ENCODE data around the gene MDP1. TPM values are rescaled to one million over a fixed set of nuclear protein-coding genes. Genes with fewer than 3 reads are reported as not detected.
A peak's percentile ranks its signal among the peaks of the same experiment; 100 is the strongest.

MDP1 gene
- total and polyA plus RNA-seq, 10 of the 15 experiments (the other 5 are each of a cell fraction or from before 2014, with no cell fraction given) = 10.4 to 45.8 (median 23.5) TPM

- TF ChIP-seq REST (IDR thresholded peaks at IDR 0.05; ENCODE audit: low read depth, low read length) = 0 out of 2 replicates have a peak, but pooled peaks have one; percentile 43
- TF ChIP-seq EP300 (IDR thresholded peaks at IDR 0.05; ENCODE audit: borderline replicate concordance in 1 of 2, control insufficient read depth in 1 of 2, low read depth in 2 of 2, low read length in 2 of 2) = peak in 1 of 2 experiments; percentile 70; a peak in 2 of 4 replicates
- peak; percentile 71; the same call in 1 of the 2 replicates for TF ChIP-seq ATF2 (IDR thresholded peaks at IDR 0.05; ENCODE audit: low read length)
- peak; percentile 78 for TF ChIP-seq RAD51 (IDR thresholded peaks at IDR 0.05)
- TF ChIP-seq RELB (IDR thresholded peaks at IDR 0.05; ENCODE audit: low read depth) = peak; percentile 84
- TF ChIP-seq ELK1 (IDR thresholded peaks at IDR 0.05; ENCODE audit: low read depth, low read length) = peak; percentile 98
- 0 out of 2 replicates have a peak, but pooled peaks have one; percentile 85 for TF ChIP-seq CBX5 (IDR thresholded peaks at IDR 0.05; ENCODE audit: low read depth)
- no peak for TF ChIP-seq NFYA (IDR thresholded peaks at IDR 0.05; ENCODE audit: borderline replicate concordance, low read depth, low read length)
- no peak for TF ChIP-seq SUZ12 (IDR thresholded peaks at IDR 0.05; ENCODE audit: unreplicated experiment)
- peak; percentile 84 for TF ChIP-seq TARDBP (IDR thresholded peaks at IDR 0.05; ENCODE audit: borderline replicate concordance)
- TF ChIP-seq RB1 (IDR thresholded peaks at IDR 0.05; ENCODE audit: borderline replicate concordance) = peak; percentile 97
- TF ChIP-seq SMAD5 (IDR thresholded peaks at IDR 0.05; ENCODE audit: low read depth) = peak; percentile 54
- TF ChIP-seq TBL1XR1 (IDR thresholded peaks at IDR 0.05; ENCODE audit: low read depth, low read length) = peak; percentile 94
- TF ChIP-seq SMC3 (IDR thresholded peaks at IDR 0.05; ENCODE audit: borderline replicate concordance, low read length) = peak; percentile 26; the same call in 1 of the 2 replicates
- peak; percentile 79 for TF ChIP-seq MEF2A (IDR thresholded peaks at IDR 0.05; ENCODE audit: insufficient read depth, low read depth, low read length)
- peak; percentile 88 for TF ChIP-seq MYC (IDR thresholded peaks at IDR 0.05; ENCODE audit: insufficient read depth, insufficient read length, insufficient replicate concordance, low read length, severe bottlenecking)
Observed at GRCh38 chr14:24188251-24189058, 27.4 kb downstream of the MDP1 start, which contains the start of gene IPO4 (continued).

Measured in GM12878 (cell line).